ENCODE measurements around the gene WNK2. TPM values are rescaled to one million over a fixed set of nuclear protein-coding genes. Genes with fewer than 3 reads are reported as not detected.

WNK2 gene
- total RNA-seq, 1 experiment from 2014 or later = 0.07 TPM

DNA sequence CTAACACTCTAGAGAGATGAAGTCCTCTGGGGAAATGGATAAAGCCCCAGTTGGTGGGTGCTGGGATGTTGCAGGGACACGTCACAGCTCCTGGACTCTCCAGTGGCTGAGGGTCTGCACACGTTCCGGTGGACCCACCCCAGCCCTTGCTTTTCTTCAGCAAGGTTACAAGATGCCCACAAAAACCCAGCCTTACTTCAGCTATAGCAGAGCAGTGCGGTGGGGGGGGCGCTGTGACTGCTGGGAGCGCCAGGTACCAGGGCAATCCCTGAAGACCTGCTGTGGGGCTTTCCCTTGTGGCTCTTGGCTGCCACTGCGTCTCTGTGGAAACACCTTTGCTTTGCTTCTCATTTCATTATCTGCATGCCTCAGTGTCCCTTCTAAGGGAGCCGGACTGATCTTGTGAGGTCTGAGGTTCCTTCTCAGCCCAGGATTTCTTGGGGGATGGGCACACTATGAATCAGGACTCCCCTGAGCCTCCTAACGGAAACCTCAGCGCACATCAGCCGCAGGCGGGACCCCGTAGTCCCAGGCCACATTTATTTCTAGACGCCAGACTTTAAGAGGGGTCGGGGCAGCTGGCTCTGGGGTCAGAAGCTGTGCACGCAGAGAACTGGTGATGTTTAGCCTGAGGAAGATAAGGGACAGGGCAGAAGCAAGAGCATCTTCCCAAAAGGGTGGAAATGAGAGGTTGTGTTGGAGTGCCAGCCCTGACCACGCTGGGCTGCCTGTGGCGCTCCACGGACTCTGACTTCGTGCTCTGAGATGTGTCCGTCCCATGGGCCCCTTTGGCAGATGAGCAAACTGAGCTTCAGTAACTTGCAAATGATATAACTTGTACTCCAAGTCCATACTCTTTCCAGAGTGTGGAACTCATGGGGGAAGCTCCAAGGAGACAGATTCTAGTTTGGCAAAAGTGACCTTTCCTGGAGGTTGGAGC lies 106.8 kb downstream of the WNK2 start:
- DNase-seq (ENCODE audit: unreplicated experiment) = no peak
- TF ChIP-seq, protein P1, sequence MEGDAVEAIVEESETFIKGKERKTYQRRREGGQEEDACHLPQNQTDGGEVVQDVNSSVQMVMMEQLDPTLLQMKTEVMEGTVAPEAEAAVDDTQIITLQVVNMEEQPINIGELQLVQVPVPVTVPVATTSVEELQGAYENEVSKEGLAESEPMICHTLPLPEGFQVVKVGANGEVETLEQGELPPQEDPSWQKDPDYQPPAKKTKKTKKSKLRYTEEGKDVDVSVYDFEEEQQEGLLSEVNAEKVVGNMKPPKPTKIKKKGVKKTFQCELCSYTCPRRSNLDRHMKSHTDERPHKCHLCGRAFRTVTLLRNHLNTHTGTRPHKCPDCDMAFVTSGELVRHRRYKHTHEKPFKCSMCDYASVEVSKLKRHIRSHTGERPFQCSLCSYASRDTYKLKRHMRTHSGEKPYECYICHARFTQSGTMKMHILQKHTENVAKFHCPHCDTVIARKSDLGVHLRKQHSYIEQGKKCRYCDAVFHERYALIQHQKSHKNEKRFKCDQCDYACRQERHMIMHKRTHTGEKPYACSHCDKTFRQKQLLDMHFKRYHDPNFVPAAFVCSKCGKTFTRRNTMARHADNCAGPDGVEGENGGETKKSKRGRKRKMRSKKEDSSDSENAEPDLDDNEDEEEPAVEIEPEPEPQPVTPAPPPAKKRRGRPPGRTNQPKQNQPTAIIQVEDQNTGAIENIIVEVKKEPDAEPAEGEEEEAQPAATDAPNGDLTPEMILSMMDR (IDR thresholded peaks at IDR 0.05; ENCODE audit: unreplicated experiment) = no peak
- Mint-ChIP-seq H3K9me3 (ENCODE audit: unreplicated experiment) (no peaks in the 10 kb centered on the region), H3K27ac (ENCODE audit: low read depth, unreplicated experiment) (no peak overlapping the region), H3K36me3 (ENCODE audit: insufficient read depth, unreplicated experiment) (no peaks in the 10 kb centered on the region), H3K27me3 (ENCODE audit: insufficient read depth, unreplicated experiment) (peaks cover 48% of the 10 kb centered on the region), H3K4me1 (ENCODE audit: insufficient read depth, unreplicated experiment) (no peaks in the 10 kb centered on the region), H3K4me3 (ENCODE audit: unreplicated experiment) (no peak overlapping the region)
- CTCF ChIA-PET = interaction anchor here (1.2 kb wide), 1 partner anchor 14 kb away, joined by 3 read pairs; no protein-coding TSS in a partner anchor
- POLR2A ChIA-PET = interaction anchor here (0.6 kb wide), 1 partner anchor 192 kb away, joined by 3 read pairs; no protein-coding TSS in a partner anchor
- intact Hi-C loops (cut with micrococcal nuclease) = no loop called here
- no TSS peak for BruUV-seq (replicated peaks)

DNA sequence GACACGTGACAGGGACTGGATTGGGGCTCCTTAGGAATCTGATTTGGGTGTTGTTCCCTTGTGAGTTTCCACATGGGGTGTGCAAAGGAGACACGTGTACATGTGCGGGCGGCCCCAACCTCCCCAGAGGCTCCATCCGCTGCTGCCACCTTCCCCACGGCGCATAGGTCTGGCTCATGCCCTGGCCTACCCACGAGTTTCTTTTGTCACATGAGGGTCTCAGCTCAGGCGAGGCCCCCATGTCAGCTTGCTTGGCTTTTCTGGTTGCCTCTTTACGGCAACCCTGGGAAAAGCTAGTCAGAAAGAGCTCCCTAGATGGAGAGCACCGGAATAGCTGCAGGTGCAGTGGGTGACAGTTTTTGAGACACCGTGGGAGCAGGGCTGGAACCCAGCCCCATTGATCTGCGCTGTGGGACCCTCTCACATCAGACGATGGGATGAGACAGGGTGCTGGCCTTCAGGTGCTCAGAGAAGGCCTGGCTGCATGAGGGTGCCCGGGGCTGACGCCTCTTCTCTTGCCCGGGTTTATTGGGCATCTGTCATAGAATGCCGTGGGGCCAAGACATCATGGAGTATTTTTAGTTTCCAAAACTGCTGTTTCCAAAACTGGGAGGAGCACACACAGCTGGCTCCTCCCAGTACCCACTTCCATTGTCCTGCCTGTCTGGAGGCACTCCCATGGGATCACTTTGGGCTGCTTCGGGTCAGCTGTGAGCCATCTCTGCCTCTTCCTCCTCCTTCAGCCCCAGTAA lies 107.8 kb downstream of the WNK2 start:
- ChIA-PET POLR2A (no interaction called here), CTCF (interaction anchor here (0.6 to 1.2 kb wide), 2 partner anchors 13 to 35 kb away, joined by 3 read pairs; no protein-coding TSS in a partner anchor)
- Mint-ChIP-seq H3K27me3 (ENCODE audit: insufficient read depth, unreplicated experiment) (peaks cover 39% of the 10 kb centered on the region), H3K27ac (ENCODE audit: low read depth, unreplicated experiment) (no peak overlapping the region), H3K9me3 (ENCODE audit: unreplicated experiment) (no peaks in the 10 kb centered on the region), H3K4me1 (ENCODE audit: insufficient read depth, unreplicated experiment) (no peaks in the 10 kb centered on the region), H3K36me3 (ENCODE audit: insufficient read depth, unreplicated experiment) (no peaks in the 10 kb centered on the region), H3K4me3 (ENCODE audit: unreplicated experiment) (no peak overlapping the region)
- no TSS peak for BruUV-seq (replicated peaks)
- DNase-seq (ENCODE audit: unreplicated experiment) = no peak
- TF ChIP-seq, protein P1 (IDR thresholded peaks at IDR 0.05; ENCODE audit: unreplicated experiment) = no peak
- intact Hi-C loops (cut with micrococcal nuclease) = no loop called here

DNA sequence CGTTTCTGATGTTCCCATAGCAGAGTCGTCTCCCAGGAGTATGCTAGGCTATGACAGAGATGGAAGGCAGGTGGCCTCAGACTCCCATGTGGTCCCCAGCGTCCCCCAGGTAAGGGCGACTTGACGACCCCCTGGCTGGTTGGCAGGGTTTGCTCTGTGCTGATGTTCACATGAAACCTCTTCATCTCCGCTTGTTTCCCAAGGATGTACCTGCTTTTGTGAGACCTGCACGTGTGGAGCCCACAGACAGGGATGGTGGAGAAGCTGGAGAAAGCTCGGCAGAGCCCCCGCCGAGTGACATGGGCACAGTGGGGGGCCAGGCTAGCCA lies 108.3 kb downstream of the WNK2 start:
- CTCF ChIA-PET = interaction anchor here (0.6 to 1.2 kb wide), 2 partner anchors 13 to 34 kb away, joined by 3 read pairs; no protein-coding TSS in a partner anchor
- POLR2A ChIA-PET = no interaction called here
- no peak overlapping the region for H3K27ac Mint-ChIP-seq (ENCODE audit: low read depth, unreplicated experiment)
- H3K4me1 Mint-ChIP-seq (ENCODE audit: insufficient read depth, unreplicated experiment) = no peaks in the 10 kb centered on the region
- H3K27me3 Mint-ChIP-seq (ENCODE audit: insufficient read depth, unreplicated experiment) = peaks cover 33% of the 10 kb centered on the region
- BruUV-seq (replicated peaks) = no TSS peak
- TF ChIP-seq, protein P1 (IDR thresholded peaks at IDR 0.05; ENCODE audit: unreplicated experiment) = no peak
- H3K36me3 Mint-ChIP-seq (ENCODE audit: insufficient read depth, unreplicated experiment) = no peaks in the 10 kb centered on the region
- no peaks in the 10 kb centered on the region for H3K9me3 Mint-ChIP-seq (ENCODE audit: unreplicated experiment)
- DNase-seq (ENCODE audit: unreplicated experiment) = no peak
- H3K4me3 Mint-ChIP-seq (ENCODE audit: unreplicated experiment) = no peak overlapping the region
- intact Hi-C loops (cut with micrococcal nuclease) = no loop called here

DNA sequence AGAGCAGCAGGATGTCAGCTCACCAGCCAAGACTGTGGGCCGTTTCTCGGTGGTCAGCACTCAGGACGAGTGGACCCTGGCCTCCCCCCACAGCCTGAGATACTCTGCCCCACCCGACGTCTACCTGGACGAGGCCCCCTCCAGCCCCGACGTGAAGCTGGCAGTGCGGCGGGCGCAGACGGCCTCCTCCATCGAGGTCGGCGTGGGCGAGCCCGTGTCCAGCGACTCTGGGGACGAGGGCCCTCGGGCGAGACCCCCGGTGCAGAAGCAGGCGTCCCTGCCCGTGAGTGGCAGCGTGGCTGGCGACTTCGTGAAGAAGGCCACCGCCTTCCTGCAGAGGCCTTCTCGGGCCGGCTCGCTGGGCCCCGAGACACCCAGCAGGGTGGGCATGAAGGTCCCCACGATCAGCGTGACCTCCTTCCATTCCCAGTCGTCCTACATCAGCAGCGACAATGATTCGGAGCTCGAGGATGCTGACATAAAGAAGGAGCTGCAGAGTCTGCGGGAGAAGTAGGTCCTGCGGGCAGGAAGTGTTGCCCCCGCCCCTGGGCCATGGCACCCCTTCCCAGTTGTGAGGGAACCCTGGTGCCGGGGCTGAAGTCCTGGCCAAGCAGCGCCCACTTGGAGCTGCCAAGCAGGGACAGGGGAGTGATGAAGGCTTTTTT lies 108.9 kb downstream of the WNK2 start:
- TF ChIP-seq, protein P1 (IDR thresholded peaks at IDR 0.05; ENCODE audit: unreplicated experiment) = no peak
- CTCF ChIA-PET = no interaction called here
- POLR2A ChIA-PET = interaction anchor here (0.7 kb wide), 1 partner anchor 793 kb away, joined by 5 read pairs; no protein-coding TSS in a partner anchor
- H3K27me3 Mint-ChIP-seq (ENCODE audit: insufficient read depth, unreplicated experiment) = peaks cover 28% of the 10 kb centered on the region
- no peaks in the 10 kb centered on the region for H3K36me3 Mint-ChIP-seq (ENCODE audit: insufficient read depth, unreplicated experiment)
- no peak overlapping the region for H3K4me3 Mint-ChIP-seq (ENCODE audit: unreplicated experiment)
- no peak for DNase-seq (ENCODE audit: unreplicated experiment)
- H3K9me3 Mint-ChIP-seq (ENCODE audit: unreplicated experiment) = no peaks in the 10 kb centered on the region
- H3K27ac Mint-ChIP-seq (ENCODE audit: low read depth, unreplicated experiment) = no peak overlapping the region
- intact Hi-C loops (cut with micrococcal nuclease) = no loop called here
- no TSS peak for BruUV-seq (replicated peaks)
- no peaks in the 10 kb centered on the region for H3K4me1 Mint-ChIP-seq (ENCODE audit: insufficient read depth, unreplicated experiment)

All from MCF 10A (cell line).